Inferior parietal cortex (tissue), 1 donor: ENCODE results near the gene C17orf113.
A peak's percentile ranks its signal among the peaks of the same experiment; 100 is the strongest.

Experiments
- DNase-seq: peaks from one replicate; pipeline ENCODE4 v3.0.0-alpha.2; 2016; ENCODE audit errors: extremely low spot score

C17orf113 gene

GRCh38 chr17:42050393-42051012, at the start of gene C17orf113:
TSS of gene C17orf113 (minus strand) at chr17:42050601. CDS start at chr17:42043376, 7,225 bp downstream.
- DNase-seq, result peak; percentile 20

- DNase-seq, result no peak
Measured at GRCh38 chr17:42098730-42099399, 48.5 kb upstream of the C17orf113 start.

- no peak for DNase-seq
Measured at GRCh38 chr17:42097691-42098631, 47.6 kb upstream of the C17orf113 start, which contains the start of gene ZNF385C. TSS of gene ZNF385C (minus strand) at chr17:42098473. CDS start at chr17:42063056, 35,417 bp downstream.

- DNase-seq, result no peak
Measured at GRCh38 chr17:42096360-42097111, 46.1 kb upstream of the C17orf113 start.

GRCh38 chr17:42094375-42095069, 44.1 kb upstream of the C17orf113 start:
- no peak for DNase-seq

GRCh38 chr17:42092939-42093338, 42.5 kb upstream of the C17orf113 start:
- DNase-seq, result no peak

- no peak for DNase-seq
Measured at GRCh38 chr17:42090964-42091790, 40.8 kb upstream of the C17orf113 start.

GRCh38 chr17:42088736-42089135, 38.3 kb upstream of the C17orf113 start:
- no peak for DNase-seq

GRCh38 chr17:42087736-42088705, 37.6 kb upstream of the C17orf113 start:
- no peak for DNase-seq

GRCh38 chr17:42087042-42087701, 36.8 kb upstream of the C17orf113 start:
- no peak for DNase-seq

- DNase-seq, result no peak
Measured at GRCh38 chr17:42081516-42082129, 31.2 kb upstream of the C17orf113 start.

- no peak for DNase-seq
Measured at GRCh38 chr17:42079541-42079940, 29.1 kb upstream of the C17orf113 start.

GRCh38 chr17:42078396-42079043, 28.1 kb upstream of the C17orf113 start:
- no peak for DNase-seq

- DNase-seq, result no peak
Measured at GRCh38 chr17:42077755-42078154, 27.4 kb upstream of the C17orf113 start.

GRCh38 chr17:42076797-42077559, 26.6 kb upstream of the C17orf113 start:
- DNase-seq, result no peak

GRCh38 chr17:42075789-42076188, 25.4 kb upstream of the C17orf113 start:
- no peak for DNase-seq
